CD14-positive monocyte (primary cell): ENCODE measurements around the gene ACD. TPM values are rescaled to one million over a fixed set of nuclear protein-coding genes. Genes with fewer than 3 reads are reported as not detected.

ENCODE experiments used
- DNase-seq, 3 donors: peaks; one replicate each; pipeline ENCODE4 v3.0.0-alpha.2; 2011 to 2022
- H2AFZ ChIP-seq: 2 replicates; pipeline ENCODE4 v1.6.0; 2012; ENCODE audit warnings: mild to moderate bottlenecking, low read depth, low read length, inconsistent platforms; ENCODE audit not compliant: insufficient read depth, poor library complexity, severe bottlenecking
- H3K27ac ChIP-seq, 2 donors: 1 replicate in 1 of 2; 2 replicates in 1 of 2; pipeline ENCODE4 v1.5.1; 2012 to 2013; ENCODE audit warnings: low read length in 2 of 2, control low read depth in 1 of 2, inconsistent platforms in 1 of 2, low read depth in 1 of 2, mild to moderate bottlenecking in 1 of 2
- H3K27me3 ChIP-seq, 2 donors: one replicate each; pipeline versions ENCODE4 v1.6.0 to v1.6.1; 2011 to 2013; ENCODE audit warnings: low read length in 2 of 2; ENCODE audit not compliant: control insufficient read depth in 2 of 2, insufficient read depth in 2 of 2
- H3K36me3 ChIP-seq, 2 donors: replicated peaks in 1 of 2; 1 replicate in 1 of 2; 2 replicates in 1 of 2; pipeline versions ENCODE4 v1.5.1 to v1.6.1; 2012 to 2013; ENCODE audit warnings: low read length in 2 of 2, control low read depth in 1 of 2, inconsistent platforms in 1 of 2, mild to moderate bottlenecking in 1 of 2; ENCODE audit not compliant: insufficient read depth in 2 of 2, control insufficient read depth in 1 of 2
- H3K4me1 ChIP-seq, 2 donors: 1 replicate in 1 of 2; 2 replicates in 1 of 2; pipeline versions ENCODE4 v1.5.1 to v1.6.1; 2012 to 2013; ENCODE audit warnings: low read length in 2 of 2, control low read depth in 1 of 2, inconsistent platforms in 1 of 2, mild to moderate bottlenecking in 1 of 2, moderate library complexity in 1 of 2; ENCODE audit not compliant: insufficient read depth in 2 of 2, control insufficient read depth in 1 of 2
- H3K4me2 ChIP-seq: replicated peaks from 2 replicates; pipeline ENCODE3; 2012; ENCODE audit warnings: low read length, moderate library complexity, mild to moderate bottlenecking; ENCODE audit not compliant: poor library complexity, severe bottlenecking; ENCODE audit errors: extremely low read depth
- H3K4me3 ChIP-seq, 3 experiments: fragments of 200-600 bp in 1 of 3; sonication (generic) in 1 of 3; replicated peaks in 1 of 3; 1 replicate in 2 of 3; 2 replicates in 1 of 3; pipeline ENCODE4 v1.5.1; 2011 to 2013; ENCODE audit warnings: low read length in 3 of 3, mild to moderate bottlenecking in 3 of 3, control low read depth in 2 of 3, low read depth in 2 of 3, inconsistent platforms in 1 of 3, moderate library complexity in 1 of 3
- H3K79me2 ChIP-seq: 2 replicates; pipeline ENCODE4 v1.6.0; 2012; ENCODE audit warnings: mild to moderate bottlenecking, control low read depth, inconsistent platforms, low read length, moderate library complexity; ENCODE audit not compliant: insufficient read depth
- H3K9ac ChIP-seq: 2 replicates; pipeline ENCODE4 v1.6.0; 2017; ENCODE audit warnings: low read length, mild to moderate bottlenecking; ENCODE audit not compliant: insufficient read depth, poor library complexity, severe bottlenecking
- H3K9me3 ChIP-seq, 2 donors: replicated peaks in 1 of 2; 1 replicate in 1 of 2; 2 replicates in 1 of 2; pipeline versions ENCODE4 v1.5.1 to v1.6.1; 2012 to 2013; ENCODE audit warnings: low read length in 2 of 2, control low read depth in 1 of 2; ENCODE audit not compliant: control insufficient read depth in 1 of 2, insufficient read depth in 1 of 2
- H4K20me1 ChIP-seq: 2 replicates; pipeline ENCODE4 v1.6.0; 2012; ENCODE audit warnings: mild to moderate bottlenecking, low read length, control low read depth, moderate library complexity; ENCODE audit not compliant: insufficient read depth
- H3K27ac Mint-ChIP-seq, 7 donors: one replicate each; pipeline ENCODE4 v1.8.0; 2020; ENCODE audit warnings: mild to moderate bottlenecking in 7 of 7, mixed read lengths in 7 of 7, moderate library complexity in 6 of 7, inconsistent platforms in 2 of 7
- H3K27me3 Mint-ChIP-seq, 3 donors: one replicate each; pipeline ENCODE4 v1.8.0; 2021 to 2022; ENCODE audit warnings: low read depth in 3 of 3, mild to moderate bottlenecking in 3 of 3, mixed read lengths in 3 of 3, moderate library complexity in 3 of 3, inconsistent platforms in 1 of 3
- H3K36me3 Mint-ChIP-seq, 2 donors: one replicate each; pipeline ENCODE4 v1.8.0; 2020; ENCODE audit warnings: mixed read lengths in 2 of 2, inconsistent platforms in 1 of 2, mild to moderate bottlenecking in 1 of 2
- H3K4me1 Mint-ChIP-seq: one replicate; pipeline ENCODE4 v1.8.0; 2020; ENCODE audit warnings: mild to moderate bottlenecking, mixed read lengths
- H3K4me3 Mint-ChIP-seq, 2 donors: one replicate each; pipeline ENCODE4 v1.8.0; 2020; ENCODE audit warnings: mild to moderate bottlenecking in 2 of 2, mixed read lengths in 2 of 2, moderate library complexity in 1 of 2
- H3K9me3 Mint-ChIP-seq, 7 donors: one replicate each; pipeline ENCODE4 v1.8.0; 2020 to 2022; ENCODE audit warnings: mixed read lengths in 7 of 7, mild to moderate bottlenecking in 6 of 7, moderate library complexity in 6 of 7, inconsistent platforms in 2 of 7
- CTCF ChIP-seq: fragments of 200-600 bp; IDR thresholded peaks from one replicate; pipeline ENCODE4 v1.8.0; 2022; ENCODE audit warnings: antibody characterized with exemption, mild to moderate bottlenecking
- WGBS: methylation state at CpG from one replicate; pipeline ENCODE4 v1.1.5; 2013; ENCODE audit warnings: missing lambda C conversion rate; ENCODE audit not compliant: insufficient coverage; 5-methylcytosine and 5-hydroxymethylcytosine counted together
- intact Hi-C, 2 donors: fragments of 100-400 bp; cut with micrococcal nuclease; formaldehyde crosslinking; loops; one replicate each; pipeline versions ENCODE4 v1.15.0 to v1.15.1; 2023
- polyA plus RNA-seq, 3 donors: library from polyadenylated mRNA; depleted of rRNA in 1 of 3; unstranded in 2 of 3; stranded (reverse) in 1 of 3; fragments of 300-500 nt in 2 of 3; fragments of >200 nt in 1 of 3; fragmentation: Illumina TruSeq in 2 of 3; gene quantifications; 1 replicate in 2 of 3; 2 replicates in 1 of 3; pipeline ENCODE4 v1.2.3, GENCODE V29; 2012 to 2021

The ACD gene
- polyA plus RNA-seq, 3 donors, result 11.8 to 26.0 (median 14.9) TPM

GRCh38 chr16:67668495-67669157, 8.6 kb upstream of the ACD start:
- 68% methylated on average over 3 of the region's 6 CpGs for WGBS
- peak overlapping the region; percentile 58 to 65 for H3K27ac ChIP-seq
- H3K27me3 Mint-ChIP-seq, result peaks cover 0 to 2% (median 0%) of the 10 kb centered on the region in 3 donors
- H3K27me3 ChIP-seq, result no peaks in the 10 kb centered on the region
- H3K4me1 Mint-ChIP-seq, result peaks cover 42% of the 10 kb centered on the region
- DNase-seq, result peak in 1 of 3 donors; percentile 38
- peak; percentile 29 for TF ChIP-seq CTCF
- no peaks in the 10 kb centered on the region for H3K9me3 ChIP-seq
- intact Hi-C loops, result loop anchor here (5.0 to 10.0 kb wide), 8 partner anchors 49 to 416 kb away; partner anchors contain the start of genes CENPT (in 1 of the 2), CTCF (in 1 of the 2), GFOD2 (in 1 of the 2) and NFATC3 (in 1 of the 2)
- peaks cover 5 to 6% of the 10 kb centered on the region in 2 donors for H3K36me3 Mint-ChIP-seq
- no peak overlapping the region for H3K9ac ChIP-seq
- H3K9me3 Mint-ChIP-seq, result peaks cover 0 to 2% (median 0%) of the 10 kb centered on the region in 7 donors
- no peaks in the 10 kb centered on the region for H3K79me2 ChIP-seq
- peak overlapping the region; percentile 98 for H3K4me2 ChIP-seq
- peak overlapping the region; percentile 100 for H2AFZ ChIP-seq
- H3K36me3 ChIP-seq, result no peaks in the 10 kb centered on the region
- H3K4me1 ChIP-seq, result peaks cover 40 to 50% of the 10 kb centered on the region in 2 donors
- peak overlapping the region; percentile 5 to 85 (median 23) for H3K27ac Mint-ChIP-seq
- no peaks in the 10 kb centered on the region for H4K20me1 ChIP-seq
- H3K4me3 ChIP-seq, result no peak overlapping the region
- H3K4me3 Mint-ChIP-seq, result no peak overlapping the region

- peaks cover 34 to 43% of the 10 kb centered on the region in 2 donors for H3K4me1 ChIP-seq
- Mint-ChIP-seq H3K27me3 (peaks cover 0 to 2% (median 0%) of the 10 kb centered on the region in 3 donors), H3K36me3 (peaks cover 5 to 7% of the 10 kb centered on the region in 2 donors), H3K4me3 (peak overlapping the region; percentile 88 to 96), H3K27ac (peak overlapping the region in 5 of 7 donors; percentile 91 to 94 (median 91)), H3K9me3 (peaks cover 0 to 2% (median 0%) of the 10 kb centered on the region in 7 donors), H3K4me1 (peaks cover 35% of the 10 kb centered on the region)
- H3K4me2 ChIP-seq, result peak overlapping the region; percentile 98
- no peaks in the 10 kb centered on the region for H3K79me2 ChIP-seq
- WGBS, result 16% methylated on average over 16 of the region's 18 CpGs
- H3K36me3 ChIP-seq, result no peaks in the 10 kb centered on the region
- DNase-seq, result peak; percentile 85 to 87 (median 86)
- peak overlapping the region; percentile 65 to 83 for H3K27ac ChIP-seq
- peak overlapping the region; percentile 100 for H2AFZ ChIP-seq
- peak overlapping the region in 2 of 3 experiments; percentile 62 to 96 for H3K4me3 ChIP-seq
- peak; percentile 89 for TF ChIP-seq CTCF
- no peaks in the 10 kb centered on the region for H3K9me3 ChIP-seq
- intact Hi-C loops, result loop anchor here (2.0 to 10.0 kb wide), 9 partner anchors 49 to 417 kb away; partner anchors contain the start of genes RANBP10 (in 2 of the 2), TSNAXIP1 (in 2 of the 2), CENPT (in 1 of the 2) and CTCF (in 1 of the 2)
- no peak overlapping the region for H3K9ac ChIP-seq
- H4K20me1 ChIP-seq, result no peaks in the 10 kb centered on the region
- no peaks in the 10 kb centered on the region for H3K27me3 ChIP-seq
These were observed 7.9 kb upstream of the ACD start for GRCh38 chr16:67667817-67668494.
